Kidney capillary endothelial cell (primary cell): ENCODE measurements around the gene UBXN6.

Experiments used
- DNase-seq: peaks from one replicate; pipeline ENCODE4 v3.0.0-alpha.2; 2018; ENCODE audit warnings: low spot score

Gene UBXN6

GRCh38 chr19:4456843-4457653 is 546 bp downstream of the UBXN6 start:
- DNase-seq: no peak

GRCh38 chr19:4456476-4456842 is 1.1 kb downstream of the UBXN6 start:
- DNase-seq: peak; percentile 33

GRCh38 chr19:4455719-4456475 is 1.7 kb downstream of the UBXN6 start:
- no peak for DNase-seq

- DNase-seq: no peak
Measured at GRCh38 chr19:4454747-4455718, 2.6 kb downstream of the UBXN6 start.

- DNase-seq: no peak
Measured at GRCh38 chr19:4453232-4454179, 4.1 kb downstream of the UBXN6 start.

GRCh38 chr19:4452230-4452990 is 5.2 kb downstream of the UBXN6 start:
- DNase-seq: no peak

GRCh38 chr19:4449639-4450028 is 8.0 kb downstream of the UBXN6 start:
- no peak for DNase-seq

- DNase-seq: no peak
Measured at GRCh38 chr19:4449022-4449638, 8.5 kb downstream of the UBXN6 start.

- DNase-seq: no peak
Measured at GRCh38 chr19:4448147-4448985, 9.2 kb downstream of the UBXN6 start.

- no peak for DNase-seq
Measured at GRCh38 chr19:4447327-4448146, 10.1 kb downstream of the UBXN6 start.

- no peak for DNase-seq
Measured at GRCh38 chr19:4446704-4447200, 10.8 kb downstream of the UBXN6 start.

GRCh38 chr19:4445963-4446703 is 11.5 kb downstream of the UBXN6 start:
- DNase-seq: no peak

GRCh38 chr19:4444765-4445741 is 12.5 kb downstream of the UBXN6 start:
- DNase-seq: no peak

- no peak for DNase-seq
Measured at GRCh38 chr19:4443966-4444764, 13.4 kb downstream of the UBXN6 start.

GRCh38 chr19:4443188-4443587 is 14.4 kb downstream of the UBXN6 start:
- DNase-seq: no peak
